ENCODE data around the gene COL18A1. TPM values are rescaled to one million over a fixed set of nuclear protein-coding genes. Genes with fewer than 3 reads are reported as not detected.

The COL18A1 gene
- total RNA-seq, 1 donor from 2014 or later, result 51.6 TPM

- no peak for ATAC-seq
- DNase-seq (ENCODE audit: missing footprints), result peak; percentile 22
- intact Hi-C loops (cut with DNase I), result no loop called here
Observed at GRCh38 chr21:45545691-45546531, 140.9 kb downstream of the COL18A1 start.

GRCh38 chr21:45546636-45547544, 141.9 kb downstream of the COL18A1 start:
- DNase-seq (ENCODE audit: missing footprints) (peak; percentile 9), ATAC-seq (no peak)
- intact Hi-C loops (cut with DNase I), result no loop called here

GRCh38 chr21:45547545-45547900, 142.6 kb downstream of the COL18A1 start:
- ATAC-seq, result no peak
- DNase-seq (ENCODE audit: missing footprints), result peak; percentile 40
- intact Hi-C loops (cut with DNase I), result no loop called here

GRCh38 chr21:45548711-45549491, 143.9 kb downstream of the COL18A1 start:
- DNase-seq (ENCODE audit: missing footprints) (peak; percentile 15), ATAC-seq (no peak)
- intact Hi-C loops (cut with DNase I), result no loop called here

GRCh38 chr21:45549626-45550463, 144.9 kb downstream of the COL18A1 start:
- intact Hi-C loops (cut with DNase I), result no loop called here
- DNase-seq (ENCODE audit: missing footprints), result peak; percentile 57

GRCh38 chr21:45550522-45551210, 145.7 kb downstream of the COL18A1 start:
- intact Hi-C loops (cut with DNase I), result no loop called here
- peak; percentile 75 for DNase-seq (ENCODE audit: missing footprints)
- no peak for ATAC-seq

More at GRCh38 chr21:45549626-45550463, 144.9 kb downstream of the COL18A1 start:
- no peak for ATAC-seq

GRCh38 chr21:45551316-45551715, 146.4 kb downstream of the COL18A1 start:
- peak; percentile 56 for DNase-seq (ENCODE audit: missing footprints)
- ATAC-seq, result no peak
- intact Hi-C loops (cut with DNase I), result no loop called here

- intact Hi-C loops (cut with DNase I), result no loop called here
- DNase-seq (ENCODE audit: missing footprints) (peak; percentile 48), ATAC-seq (no peak)
Observed at GRCh38 chr21:45551783-45552695, 147.1 kb downstream of the COL18A1 start.

GRCh38 chr21:45552696-45553391, 147.9 kb downstream of the COL18A1 start:
- DNase-seq (ENCODE audit: missing footprints) (peak; percentile 55), ATAC-seq (no peak)
- intact Hi-C loops (cut with DNase I), result no loop called here

GRCh38 chr21:45554477-45555175, 149.7 kb downstream of the COL18A1 start:
- peak; percentile 85 for ATAC-seq
- DNase-seq (ENCODE audit: missing footprints), result peak; percentile 93
- intact Hi-C loops (cut with DNase I), result loop anchor here (1.0 to 5.0 kb wide), 2 partner anchors 38 to 266 kb away; no protein-coding TSS in a partner anchor

- intact Hi-C loops (cut with DNase I), result loop anchor here (1.0 to 5.0 kb wide), 2 partner anchors 37 to 265 kb away; no protein-coding TSS in a partner anchor
- ATAC-seq (no peak), DNase-seq (ENCODE audit: missing footprints) (no peak)
Observed at GRCh38 chr21:45555251-45555556, 150.2 kb downstream of the COL18A1 start.

- ATAC-seq, result peak; percentile 87
- peak; percentile 85 for DNase-seq (ENCODE audit: missing footprints)
- intact Hi-C loops (cut with DNase I), result loop anchor here (1.0 to 5.0 kb wide), 2 partner anchors 37 to 265 kb away; no protein-coding TSS in a partner anchor
Observed at GRCh38 chr21:45555557-45556301, 150.8 kb downstream of the COL18A1 start.

GRCh38 chr21:45556302-45556644, 151.3 kb downstream of the COL18A1 start:
- intact Hi-C loops (cut with DNase I), result loop anchor here (5.0 kb wide), 1 partner anchor 36 kb away; no protein-coding TSS in a partner anchor
- ATAC-seq (no peak), DNase-seq (ENCODE audit: missing footprints) (no peak)

All from Right ventricle myocardium inferior (tissue), 1 donor.